Activated CD8-positive, alpha-beta T cell treated with anti-CD3 and anti-CD28 coated beads, Interleukin-2, amount 10 ng/mL, durations not matched to agents 7 days and 5 days (primary cell): ENCODE data around the gene EFS. TPM values are rescaled to one million over a fixed set of nuclear protein-coding genes. Genes with fewer than 3 reads are reported as not detected.

Source experiments
- ATAC-seq: fragments of 150-1000 bp; cut with Tn5 transposase; one replicate; pipeline ENCODE4 v1.10.0; 2021; ENCODE audit warnings: moderate library complexity
- CTCF ChIA-PET: fragments of 350-600 bp; sonication (Branson Sonifier 250); formaldehyde crosslinking; loops from one replicate; lab custom pipeline; 2021; ENCODE audit warnings: antibody characterized with exemption; lab: Charles Lee
- POLR2A ChIA-PET: fragments of 350-600 bp; sonication (Branson Sonifier 250); formaldehyde crosslinking; loops from one replicate; lab custom pipeline; 2021; ENCODE audit warnings: antibody characterized with exemption; lab: Charles Lee
- DNase-seq: peaks from one replicate; pipeline ENCODE4 v3.0.0-alpha.2; 2020
- H3K27ac Mint-ChIP-seq: one replicate; pipeline ENCODE4 v1.8.0; 2021; ENCODE audit warnings: mild to moderate bottlenecking, mixed read lengths
- H3K27me3 Mint-ChIP-seq: one replicate; pipeline ENCODE4 v1.8.0; 2021; ENCODE audit warnings: low read depth, mixed read lengths
- H3K36me3 Mint-ChIP-seq: one replicate; pipeline ENCODE4 v1.8.0; 2021; ENCODE audit warnings: low read depth, mixed read lengths
- H3K4me1 Mint-ChIP-seq: one replicate; pipeline ENCODE4 v1.8.0; 2021; ENCODE audit warnings: low read depth, mixed read lengths
- H3K4me3 Mint-ChIP-seq: one replicate; pipeline ENCODE4 v1.8.0; 2021; ENCODE audit warnings: mild to moderate bottlenecking, mixed read lengths
- H3K9me3 Mint-ChIP-seq: one replicate; pipeline ENCODE4 v1.8.0; 2022; ENCODE audit warnings: mixed read lengths; ENCODE audit not compliant: insufficient read depth
- total RNA-seq, 2 experiments: library from RNA; stranded (reverse); gene quantifications; one replicate each; pipeline ENCODE4 v1.2.3, GENCODE V29; 2021

EFS gene
- total RNA-seq, 2 experiments from 2014 or later = not detected

- no peak overlapping the region for H3K27ac Mint-ChIP-seq
- ChIA-PET CTCF (interaction anchor here (0.7 to 1.7 kb wide), 4 partner anchors 9 to 242 kb away, joined by 3 to 5 read pairs (median 4); partner anchors contain the start of gene SLC22A17), POLR2A (no interaction called here)
- H3K4me3 Mint-ChIP-seq = no peak overlapping the region
- H3K27me3 Mint-ChIP-seq = peaks cover 24% of the 10 kb centered on the region
- H3K4me1 Mint-ChIP-seq = peaks cover 3% of the 10 kb centered on the region
- H3K36me3 Mint-ChIP-seq = no peaks in the 10 kb centered on the region
- DNase-seq (no peak), ATAC-seq (no peak)
- H3K9me3 Mint-ChIP-seq = no peaks in the 10 kb centered on the region
Measured at GRCh38 chr14:23361763-23362162, 3.2 kb downstream of the EFS start.

GRCh38 chr14:23361320-23361719 lies 3.7 kb downstream of the EFS start:
- no peak overlapping the region for H3K27ac Mint-ChIP-seq
- CTCF ChIA-PET = interaction anchor here (0.7 to 1.7 kb wide), 4 partner anchors 8 to 241 kb away, joined by 3 to 5 read pairs (median 4); partner anchors contain the start of gene SLC22A17
- no peak overlapping the region for H3K4me3 Mint-ChIP-seq
- POLR2A ChIA-PET = no interaction called here
- H3K27me3 Mint-ChIP-seq = peaks cover 20% of the 10 kb centered on the region
- H3K9me3 Mint-ChIP-seq = no peaks in the 10 kb centered on the region
- ATAC-seq (no peak), DNase-seq (no peak)
- H3K4me1 Mint-ChIP-seq = peaks cover 3% of the 10 kb centered on the region
- no peaks in the 10 kb centered on the region for H3K36me3 Mint-ChIP-seq

- ChIA-PET CTCF (interaction anchor here (1.0 to 1.8 kb wide), 3 partner anchors 9 to 20 kb away, joined by 4 to 8 read pairs (median 4); no protein-coding TSS in a partner anchor), POLR2A (no interaction called here)
- Mint-ChIP-seq H3K27ac (no peak overlapping the region), H3K27me3 (peaks cover 23% of the 10 kb centered on the region), H3K4me3 (no peak overlapping the region), H3K36me3 (no peaks in the 10 kb centered on the region), H3K9me3 (no peaks in the 10 kb centered on the region), H3K4me1 (peaks cover 3% of the 10 kb centered on the region)
- ATAC-seq (no peak), DNase-seq (no peak)
Measured at GRCh38 chr14:23360496-23360895, 4.5 kb downstream of the EFS start.

GRCh38 chr14:23359722-23360447 lies 5.1 kb downstream of the EFS start:
- DNase-seq (no peak), ATAC-seq (no peak)
- no peak overlapping the region for H3K27ac Mint-ChIP-seq
- CTCF ChIA-PET = interaction anchor here (1.0 to 1.8 kb wide), 3 partner anchors 9 to 20 kb away, joined by 4 to 8 read pairs (median 4); no protein-coding TSS in a partner anchor
- H3K27me3 Mint-ChIP-seq = peaks cover 28% of the 10 kb centered on the region
- no peak overlapping the region for H3K4me3 Mint-ChIP-seq
- POLR2A ChIA-PET = no interaction called here
- no peaks in the 10 kb centered on the region for H3K36me3 Mint-ChIP-seq
- H3K4me1 Mint-ChIP-seq = peaks cover 2% of the 10 kb centered on the region
- H3K9me3 Mint-ChIP-seq = no peaks in the 10 kb centered on the region

- POLR2A ChIA-PET = no interaction called here
- peaks cover 25% of the 10 kb centered on the region for H3K27me3 Mint-ChIP-seq
- H3K36me3 Mint-ChIP-seq = no peaks in the 10 kb centered on the region
- H3K9me3 Mint-ChIP-seq = no peaks in the 10 kb centered on the region
- no peaks in the 10 kb centered on the region for H3K4me1 Mint-ChIP-seq
- ATAC-seq (no peak), DNase-seq (no peak)
- CTCF ChIA-PET = interaction anchor here (1.8 to 2.7 kb wide), 2 partner anchors 10 to 21 kb away, joined by 4 to 9 read pairs; no protein-coding TSS in a partner anchor
- no peak overlapping the region for H3K27ac Mint-ChIP-seq
- no peak overlapping the region for H3K4me3 Mint-ChIP-seq
Measured at GRCh38 chr14:23359167-23359626, 5.8 kb downstream of the EFS start.

GRCh38 chr14:23358553-23359166 lies 6.3 kb downstream of the EFS start:
- POLR2A ChIA-PET = no interaction called here
- no peaks in the 10 kb centered on the region for H3K36me3 Mint-ChIP-seq
- ATAC-seq = no peak
- no peak overlapping the region for H3K27ac Mint-ChIP-seq
- no peak for DNase-seq
- H3K27me3 Mint-ChIP-seq = peaks cover 27% of the 10 kb centered on the region
- CTCF ChIA-PET = interaction anchor here (1.8 to 2.7 kb wide), 2 partner anchors 11 to 21 kb away, joined by 4 to 9 read pairs; no protein-coding TSS in a partner anchor
- no peak overlapping the region for H3K4me3 Mint-ChIP-seq
- H3K9me3 Mint-ChIP-seq = no peaks in the 10 kb centered on the region
- no peaks in the 10 kb centered on the region for H3K4me1 Mint-ChIP-seq

GRCh38 chr14:23358042-23358441 lies 6.9 kb downstream of the EFS start:
- H3K27me3 Mint-ChIP-seq = peaks cover 31% of the 10 kb centered on the region
- no peak for DNase-seq
- no peaks in the 10 kb centered on the region for H3K36me3 Mint-ChIP-seq
- H3K9me3 Mint-ChIP-seq = no peaks in the 10 kb centered on the region
- no peak for ATAC-seq
- H3K4me3 Mint-ChIP-seq = no peak overlapping the region
- no peak overlapping the region for H3K27ac Mint-ChIP-seq
- CTCF ChIA-PET = interaction anchor here (2.7 kb wide), 1 partner anchor 22 kb away, joined by 9 read pairs; no protein-coding TSS in a partner anchor
- H3K4me1 Mint-ChIP-seq = peaks cover 2% of the 10 kb centered on the region
- POLR2A ChIA-PET = no interaction called here

- H3K9me3 Mint-ChIP-seq = no peaks in the 10 kb centered on the region
- ATAC-seq = no peak
- CTCF ChIA-PET = interaction anchor here (2.7 kb wide), 1 partner anchor 23 kb away, joined by 9 read pairs; no protein-coding TSS in a partner anchor
- H3K4me1 Mint-ChIP-seq = peaks cover 6% of the 10 kb centered on the region
- no peaks in the 10 kb centered on the region for H3K36me3 Mint-ChIP-seq
- no peak overlapping the region for H3K27ac Mint-ChIP-seq
- DNase-seq = no peak
- peaks cover 35% of the 10 kb centered on the region for H3K27me3 Mint-ChIP-seq
- H3K4me3 Mint-ChIP-seq = no peak overlapping the region
- POLR2A ChIA-PET = no interaction called here
Measured at GRCh38 chr14:23357261-23357660, 7.7 kb downstream of the EFS start.

- H3K4me1 Mint-ChIP-seq = peaks cover 6% of the 10 kb centered on the region
- H3K9me3 Mint-ChIP-seq = no peaks in the 10 kb centered on the region
- H3K27ac Mint-ChIP-seq = no peak overlapping the region
- POLR2A ChIA-PET = no interaction called here
- H3K36me3 Mint-ChIP-seq = no peaks in the 10 kb centered on the region
- CTCF ChIA-PET = interaction anchor here (2.7 kb wide), 1 partner anchor 23 kb away, joined by 9 read pairs; no protein-coding TSS in a partner anchor
- H3K27me3 Mint-ChIP-seq = peaks cover 35% of the 10 kb centered on the region
- H3K4me3 Mint-ChIP-seq = no peak overlapping the region
- DNase-seq = no peak
- ATAC-seq = no peak
Measured at GRCh38 chr14:23356662-23357061, 8.3 kb downstream of the EFS start.

- CTCF ChIA-PET = no interaction called here
- POLR2A ChIA-PET = no interaction called here
- no peak for DNase-seq
- Mint-ChIP-seq H3K27me3 (peaks cover 40% of the 10 kb centered on the region), H3K27ac (no peak overlapping the region), H3K4me1 (peaks cover 9% of the 10 kb centered on the region), H3K9me3 (no peaks in the 10 kb centered on the region), H3K4me3 (no peak overlapping the region), H3K36me3 (no peaks in the 10 kb centered on the region)
- no peak for ATAC-seq
Measured at GRCh38 chr14:23355871-23356435, 9.0 kb downstream of the EFS start.

- CTCF ChIA-PET = no interaction called here
- POLR2A ChIA-PET = interaction anchor here (1.1 kb wide), 1 partner anchor 10 kb away, joined by 3 read pairs; no protein-coding TSS in a partner anchor
- Mint-ChIP-seq H3K4me1 (peaks cover 9% of the 10 kb centered on the region), H3K27ac (no peak overlapping the region), H3K9me3 (no peaks in the 10 kb centered on the region), H3K36me3 (no peaks in the 10 kb centered on the region), H3K4me3 (no peak overlapping the region), H3K27me3 (peaks cover 47% of the 10 kb centered on the region)
- DNase-seq = no peak
- ATAC-seq = no peak
Measured at GRCh38 chr14:23354990-23355389, 10.0 kb downstream of the EFS start.
